ENCODE data around the gene SF3B2.
"Not testable (repeated sequence)": the region's sequence is repeated elsewhere in the genome, so short reads cannot be mapped to it uniquely, and the experiment has no call there.

The SF3B2 gene

GRCh38 chr11:66015454-66015881, 36.7 kb upstream of the SF3B2 start:
- no peak overlapping the region for H3K4me3 ChIP-seq (ENCODE audit: low read length)
- no peak for DNase-seq (ENCODE audit: low read depth, low spot score)

GRCh38 chr11:66015936-66016792, 36.0 kb upstream of the SF3B2 start:
- no peak overlapping the region for H3K4me3 ChIP-seq (ENCODE audit: low read length)
- DNase-seq (ENCODE audit: low read depth, low spot score) = no peak

- no peak for DNase-seq (ENCODE audit: low read depth, low spot score)
- no peak overlapping the region for H3K4me3 ChIP-seq (ENCODE audit: low read length)
These were observed 35.4 kb upstream of the SF3B2 start for GRCh38 chr11:66016793-66017177.

GRCh38 chr11:66017321-66017720, 34.8 kb upstream of the SF3B2 start:
- no peak overlapping the region for H3K4me3 ChIP-seq (ENCODE audit: low read length)
- DNase-seq (ENCODE audit: low read depth, low spot score) = no peak

GRCh38 chr11:66020212-66020611, 32.0 kb upstream of the SF3B2 start:
- DNase-seq (ENCODE audit: low read depth, low spot score) = no peak
- no peak overlapping the region for H3K4me3 ChIP-seq (ENCODE audit: low read length)

GRCh38 chr11:66020618-66021357, 31.4 kb upstream of the SF3B2 start:
- no peak overlapping the region for H3K4me3 ChIP-seq (ENCODE audit: low read length)
- no peak for DNase-seq (ENCODE audit: low read depth, low spot score)

- DNase-seq (ENCODE audit: low read depth, low spot score) = no peak
- 0 out of 2 replicates have a peak overlapping the region, but pooled peaks have one; percentile 23 for H3K4me3 ChIP-seq (ENCODE audit: low read length)
These were observed 29.6 kb upstream of the SF3B2 start for GRCh38 chr11:66022401-66023185.

GRCh38 chr11:66023186-66023440, 29.1 kb upstream of the SF3B2 start:
- H3K4me3 ChIP-seq (ENCODE audit: low read length); DNase-seq (ENCODE audit: low read depth, low spot score): not testable (repeated sequence)

GRCh38 chr11:66026017-66026529, 26.1 kb upstream of the SF3B2 start, which contains the start of gene CATSPER1:
Gene CATSPER1, minus strand, starts transcription at chr11:66026479. Its CDS starts 100 bp downstream, at chr11:66026379.
- H3K4me3 ChIP-seq (ENCODE audit: low read length) = no peak within 1 kb of the TSS

GRCh38 chr11:66032957-66033735, 19.0 kb upstream of the SF3B2 start:
- DNase-seq (ENCODE audit: low read depth, low spot score) = no peak
- no peak overlapping the region for H3K4me3 ChIP-seq (ENCODE audit: low read length)

More at GRCh38 chr11:66026017-66026529, 26.1 kb upstream of the SF3B2 start, which contains the start of gene CATSPER1:
- DNase-seq (ENCODE audit: low read depth, low spot score) = no peak

- no peak overlapping the region for H3K4me3 ChIP-seq (ENCODE audit: low read length)
- no peak for DNase-seq (ENCODE audit: low read depth, low spot score)
These were observed 16.4 kb upstream of the SF3B2 start for GRCh38 chr11:66035653-66036333.

- H3K4me3 ChIP-seq (ENCODE audit: low read length) = no peak overlapping the region
- DNase-seq (ENCODE audit: low read depth, low spot score) = no peak
These were observed 15.8 kb upstream of the SF3B2 start for GRCh38 chr11:66036334-66036710.

GRCh38 chr11:66037327-66037726, 14.8 kb upstream of the SF3B2 start:
- no peak for DNase-seq (ENCODE audit: low read depth, low spot score)
- no peak overlapping the region for H3K4me3 ChIP-seq (ENCODE audit: low read length)

- no peak overlapping the region for H3K4me3 ChIP-seq (ENCODE audit: low read length)
These were observed 12.4 kb upstream of the SF3B2 start for GRCh38 chr11:66039765-66040164.

GRCh38 chr11:66042227-66042995, 9.8 kb upstream of the SF3B2 start:
- H3K4me3 ChIP-seq (ENCODE audit: low read length) = no peak overlapping the region
- DNase-seq (ENCODE audit: low read depth, low spot score) = no peak

More at GRCh38 chr11:66039765-66040164, 12.4 kb upstream of the SF3B2 start:
- DNase-seq (ENCODE audit: low read depth, low spot score) = no peak

- no peak overlapping the region for H3K4me3 ChIP-seq (ENCODE audit: low read length)
- DNase-seq (ENCODE audit: low read depth, low spot score) = no peak
These were observed 8.9 kb upstream of the SF3B2 start for GRCh38 chr11:66042996-66043906.
